A549 (cell line): Measurements from ENCODE around the gene SLC26A2. TPM values are rescaled to one million over a fixed set of nuclear protein-coding genes. Genes with fewer than 3 reads are reported as not detected.

Experiments
- ATAC-seq, 2 experiments: fragments of 200-7000 bp in 1 of 2; fragments of >200 bp in 1 of 2; cut with Nextera tagmentation in 1 of 2; cut with Tn5 transposase in 1 of 2; 3 replicates each; pipeline versions ENCODE4 v1.8.0 to v1.9.1; 2018 to 2020; ENCODE audit warnings: mild to moderate bottlenecking in 1 of 2, moderate library complexity in 1 of 2
- CTCF ChIA-PET: fragments of 300-600 bp; sonication (Branson Sonifier 250); formaldehyde crosslinking; extraction: SDS; loops from one replicate; lab custom pipeline; 2021; ENCODE audit warnings: antibody characterized with exemption, inconsistent platforms; lab: Yijun Ruan, JAX
- POLR2A ChIA-PET: fragments of 350-600 bp; formaldehyde crosslinking; extraction: SDS; loops from one replicate; lab custom pipeline; 2021; ENCODE audit warnings: antibody characterized with exemption, inconsistent platforms; lab: Yijun Ruan, JAX
- DNase-seq, 2 experiments: peaks; one replicate each; pipeline versions ENCODE4 v3.0.0 to v3.0.0-alpha.2; 2011 to 2016; ENCODE audit warnings: low read depth in 1 of 2, low spot score in 1 of 2
- FAIRE-seq: peaks from 2 replicates; lab custom pipeline; 2011; peaks lifted over from hg19 to GRCh38; lab: Jason Lieb, UNC
- H3K27ac ChIP-seq, 2 experiments: fragments of >200 bp; sonication (Bioruptor Twin); formaldehyde crosslinking; 3 replicates each; pipeline ENCODE4 v1.5.1; 2016 to 2017
- H3K4me1 ChIP-seq: fragments of >200 bp; sonication (Bioruptor Twin); formaldehyde crosslinking; 3 replicates; pipeline ENCODE4 v1.6.1; 2016
- H3K4me2 ChIP-seq: fragments of >200 bp; sonication (Bioruptor Twin); formaldehyde crosslinking; 3 replicates; pipeline ENCODE4 v1.6.1; 2016
- H3K4me3 ChIP-seq: fragments of >200 bp; sonication (Bioruptor Twin); formaldehyde crosslinking; 3 replicates; pipeline ENCODE4 v1.5.1; 2016
- H3K9me3 ChIP-seq: fragments of >200 bp; sonication (Bioruptor Twin); formaldehyde crosslinking; 3 replicates; pipeline ENCODE4 v1.6.1; 2016
- ATOH8 ChIP-seq: fragments of 250-450 bp; sonication (Bioruptor Pico); IDR thresholded peaks from 2 replicates; pipeline ENCODE4 v1.5.0; 2020; ENCODE audit warnings: low read depth, mild to moderate bottlenecking, moderate library complexity
- BCL3 ChIP-seq: fragments of >200 bp; sonication (Bioruptor Twin); formaldehyde crosslinking; IDR thresholded peaks from 3 replicates; pipeline ENCODE4 v1.6.1; 2016
- CBX8 ChIP-seq: fragments of 200-600 bp; sonication (generic); IDR thresholded peaks from 2 replicates; pipeline ENCODE4 v1.6.1; 2016
- CEBPB ChIP-seq, 2 experiments: fragments of >200 bp in 1 of 2; sonication (Bioruptor Twin) in 1 of 2; formaldehyde crosslinking in 1 of 2; IDR thresholded peaks; 2 replicates each; pipeline ENCODE4 v1.6.1; 2012 to 2016
- CHD2 ChIP-seq: fragments of 150-350 bp; IDR thresholded peaks from 2 replicates; pipeline ENCODE4 v1.6.1; 2014; ENCODE audit warnings: low read length; ENCODE audit not compliant: partially characterized antibody
- CHD4 ChIP-seq: fragments of 200-600 bp; sonication (generic); IDR thresholded peaks from 2 replicates; pipeline ENCODE4 v1.6.1; 2016; ENCODE audit warnings: antibody characterized with exemption, mild to moderate bottlenecking, borderline replicate concordance
- E2F6 ChIP-seq: IDR thresholded peaks from 2 replicates; pipeline ENCODE4 v1.6.1; 2012; ENCODE audit warnings: low read depth, borderline replicate concordance
- ESRRA ChIP-seq: fragments of 150-350 bp; IDR thresholded peaks from 2 replicates; pipeline ENCODE4 v1.6.1; 2014; ENCODE audit warnings: mild to moderate bottlenecking, low read length, borderline replicate concordance
- FOXS1 ChIP-seq: fragments of 250-450 bp; sonication (Bioruptor Pico); IDR thresholded peaks from 2 replicates; pipeline ENCODE4 v1.5.0; 2020; ENCODE audit warnings: mild to moderate bottlenecking, moderate library complexity
- GATA3 ChIP-seq: IDR thresholded peaks from 2 replicates; pipeline ENCODE4 v1.6.1; 2012; ENCODE audit warnings: borderline replicate concordance
- HDAC2 ChIP-seq: fragments of 200-600 bp; sonication (generic); IDR thresholded peaks from 2 replicates; pipeline ENCODE4 v1.6.1; 2016
- HES2 ChIP-seq: fragments of >200 bp; sonication (Bioruptor Twin); formaldehyde crosslinking; IDR thresholded peaks from 2 replicates; pipeline ENCODE4 v1.6.1; 2016
- JUN ChIP-seq, 2 experiments: fragments of >200 bp; sonication (Bioruptor Twin); formaldehyde crosslinking; IDR thresholded peaks; 2 replicates in 1 of 2; 3 replicates in 1 of 2; pipeline ENCODE4 v1.6.1; 2016 to 2017
- JUNB ChIP-seq: fragments of >200 bp; sonication (Bioruptor Twin); formaldehyde crosslinking; IDR thresholded peaks from 2 replicates; pipeline ENCODE4 v1.6.1; 2016
- KDM1A ChIP-seq: fragments of 200-600 bp; sonication (generic); IDR thresholded peaks from 2 replicates; pipeline ENCODE4 v1.6.1; 2016; ENCODE audit warnings: low read depth, mild to moderate bottlenecking
- KDM5A ChIP-seq: fragments of 200-600 bp; sonication (generic); IDR thresholded peaks from 2 replicates; pipeline ENCODE4 v1.6.1; 2016; ENCODE audit warnings: antibody characterized with exemption, mild to moderate bottlenecking
- MAZ ChIP-seq: fragments of 150-350 bp; IDR thresholded peaks from 2 replicates; pipeline ENCODE4 v1.6.1; 2014; ENCODE audit warnings: antibody characterized with exemption, low read depth, low read length, borderline replicate concordance
- NPAS2 ChIP-seq: fragments of 250-450 bp; sonication (Bioruptor Pico); IDR thresholded peaks from 2 replicates; pipeline ENCODE4 v1.8.0; 2022; ENCODE audit warnings: mild to moderate bottlenecking, moderate library complexity, borderline replicate concordance
- PBX3 ChIP-seq: IDR thresholded peaks from 2 replicates; pipeline ENCODE4 v1.6.1; 2012
- PHF8 ChIP-seq: fragments of 200-600 bp; sonication (generic); IDR thresholded peaks from 2 replicates; pipeline ENCODE4 v1.6.1; 2016; ENCODE audit warnings: low read depth, mild to moderate bottlenecking, antibody characterized with exemption, moderate library complexity, borderline replicate concordance
- RAD21 ChIP-seq, 2 experiments: fragments of >200 bp in 1 of 2; sonication (Bioruptor Twin) in 1 of 2; formaldehyde crosslinking in 1 of 2; IDR thresholded peaks in 1 of 2; conservative IDR thresholded peaks in 1 of 2; 2 replicates in 1 of 2; 3 replicates in 1 of 2; pipeline ENCODE4 v1.6.1; 2012 to 2018; ENCODE audit warnings: inconsistent platforms in 1 of 2
- RARB ChIP-seq: fragments of 250-450 bp; sonication (Bioruptor Pico); IDR thresholded peaks from 2 replicates; pipeline ENCODE4 v1.8.0; 2021; ENCODE audit warnings: mild to moderate bottlenecking, moderate library complexity
- REST ChIP-seq: fragments of 200-600 bp; sonication (generic); IDR thresholded peaks from 2 replicates; pipeline ENCODE4 v1.6.1; 2016; ENCODE audit warnings: antibody characterized with exemption, mild to moderate bottlenecking, moderate library complexity
- SREBF2 ChIP-seq: fragments of 450-650 bp; IDR thresholded peaks from 2 replicates; pipeline ENCODE4 v1.6.1; 2014; ENCODE audit warnings: mild to moderate bottlenecking, moderate library complexity
- USF2 ChIP-seq: fragments of 450-650 bp; IDR thresholded peaks from 2 replicates; pipeline ENCODE4 v1.6.1; 2014; ENCODE audit warnings: antibody characterized with exemption
- WGBS: methylation state at CpG from one replicate; pipeline ENCODE4 v1.1.6; 2017; ENCODE audit errors: missing lambda C conversion rate; 5-methylcytosine and 5-hydroxymethylcytosine counted together
- polyA plus RNA-seq, 4 experiments: library from polyadenylated mRNA; depleted of rRNA in 3 of 4; stranded (reverse); fragments of >200 nt; fragmentation: RNase III in 1 of 4; extraction: RNeasy Plus Mini Kit Qiagen cat#74134 plus additional on column Dnase treatment in 1 of 4; gene quantifications; 2 replicates in 3 of 4; 3 replicates in 1 of 4; pipeline ENCODE4 v1.2.3, GENCODE V29; 2011 to 2017

Gene SLC26A2
- polyA plus RNA-seq, 2 of the 4 experiments (the other 2 are of a cell fraction): 31.9 to 32.2 TPM

GRCh38 chr5:149954798-149955197, 5.8 kb upstream of the SLC26A2 start:
- H3K27ac ChIP-seq: peak overlapping the region in 1 of 2 experiments; percentile 70; a peak in 2 of 6 replicates
- DNase-seq (no peak), ATAC-seq (no peak), FAIRE-seq (no peak)
- TF ChIP-seq CHD4 (no peak), JUN (IDR thresholded peaks at IDR 0.05) (no peak), JUNB (no peak), CHD2 (no peak), ATOH8 (no peak)
- peaks cover 33% of the 10 kb centered on the region for H3K4me1 ChIP-seq
- H3K9me3 ChIP-seq: no peaks in the 10 kb centered on the region
- H3K4me3 ChIP-seq: no peak overlapping the region
- ChIA-PET CTCF (interaction anchor here (0.7 to 13.7 kb wide), 8 partner anchors 10 to 1657 kb away, joined by 3 to 386 read pairs (median 6); partner anchors contain the start of gene PDE6A), POLR2A (no interaction called here)
- H3K4me2 ChIP-seq: no peak overlapping the region
- 83% methylated on average over 6 of the region's 6 CpGs for WGBS

GRCh38 chr5:149956685-149957084, 3.9 kb upstream of the SLC26A2 start:
- WGBS: 68% methylated on average over 5 of the region's 5 CpGs
- ATAC-seq: no peak
- no peak for TF ChIP-seq HES2
- no peak for TF ChIP-seq KDM1A
- no peak for TF ChIP-seq E2F6
- TF ChIP-seq HDAC2: no peak
- no peak for TF ChIP-seq JUNB
- TF ChIP-seq CBX8: no peak
- TF ChIP-seq ESRRA: no peak
- no peak for TF ChIP-seq SREBF2
- no peak for TF ChIP-seq BCL3
- TF ChIP-seq FOXS1 (CRISPR knock-in tag): no peak
- no peak for TF ChIP-seq MAZ
- no peak for TF ChIP-seq CHD2
- FAIRE-seq: no peak
- Histone ChIP-seq H3K4me3 (no peak overlapping the region), H3K4me1 (peaks cover 38% of the 10 kb centered on the region), H3K4me2 (peak overlapping the region; percentile 80; the same call in 1 of the 3 replicates), H3K9me3 (no peaks in the 10 kb centered on the region), H3K27ac (peak overlapping the region; percentile 91 to 96; a peak in 5 of 6 replicates)
- POLR2A ChIA-PET: no interaction called here
- CTCF ChIA-PET: interaction anchor here (0.7 to 16.5 kb wide), 6 partner anchors 8 to 123 kb away, joined by 3 to 594 read pairs (median 192); partner anchors contain the start of gene PDE6A
- DNase-seq: no peak

GRCh38 chr5:149957855-149958254, 2.7 kb upstream of the SLC26A2 start:
- peak in 1 of 2 experiments; percentile 13; a peak in 3 of 6 replicates for ATAC-seq
- no peak for FAIRE-seq
- TF ChIP-seq RAD21 (conservative IDR thresholded peaks at IDR 0.05 in 1 of 2, IDR thresholded peaks at IDR 0.05 in 1 of 2): no peak
- TF ChIP-seq NPAS2 (CRISPR knock-in tag): no peak
- 0 out of 2 replicates have a peak, but pooled peaks have one; percentile 17 for TF ChIP-seq PBX3
- TF ChIP-seq KDM1A: no peak
- no peak for TF ChIP-seq RARB (CRISPR knock-in tag)
- 0 out of 4 replicates have a peak, but pooled peaks of 1 of the 2 experiments have one; percentile 18 for TF ChIP-seq CEBPB (IDR thresholded peaks at IDR 0.05)
- no peak for TF ChIP-seq REST
- TF ChIP-seq PHF8: no peak
- TF ChIP-seq GATA3: peak; percentile 85; the same call in 1 of the 2 replicates
- no peak for TF ChIP-seq CBX8
- TF ChIP-seq KDM5A: no peak
- no peak for TF ChIP-seq USF2

More at GRCh38 chr5:149957855-149958254, 2.7 kb upstream of the SLC26A2 start:
- ChIA-PET CTCF (interaction anchor here (0.9 to 16.5 kb wide), 13 partner anchors 9 to 321 kb away, joined by 3 to 594 read pairs (median 17); partner anchors contain the start of gene PDE6A), POLR2A (interaction anchor here (1.1 to 3.7 kb wide), 2 partner anchors 18 to 120 kb away, joined by 4 to 24 read pairs; no protein-coding TSS in a partner anchor)
- 5% methylated on average over 4 of the region's 4 CpGs for WGBS
- Histone ChIP-seq H3K4me2 (peak overlapping the region; percentile 80), H3K9me3 (no peaks in the 10 kb centered on the region), H3K4me3 (no peak overlapping the region), H3K27ac (peak overlapping the region; percentile 91 to 96), H3K4me1 (peaks cover 48% of the 10 kb centered on the region)
- peak; percentile 48 to 89 for DNase-seq
